Spleen (tissue), 11 donors: Measurements from ENCODE around the gene ATXN1. TPM values are rescaled to one million over a fixed set of nuclear protein-coding genes. Genes with fewer than 3 reads are reported as not detected.

Experiments
- DNase-seq: peaks from one replicate; pipeline ENCODE4 v3.0.0-alpha.2; 2020
- H3K27ac ChIP-seq, 8 donors: fragments of 200-600 bp; sonication (generic) in 7 of 8; 1 replicate in 4 of 8; 2 replicates in 4 of 8; pipeline versions ENCODE4 v1.5.0 to v1.8.0; 2016 to 2021; ENCODE audit warnings: inconsistent platforms in 4 of 8, mild to moderate bottlenecking in 4 of 8, moderate library complexity in 1 of 8
- H3K27me3 ChIP-seq, 7 donors: fragments of 200-600 bp; sonication (generic) in 6 of 7; replicated peaks in 1 of 7; 1 replicate in 4 of 7; 2 replicates in 3 of 7; pipeline versions ENCODE4 v1.5.0 to v1.8.0; 2016 to 2021; ENCODE audit warnings: inconsistent platforms in 3 of 7, mild to moderate bottlenecking in 1 of 7
- H3K36me3 ChIP-seq, 6 donors: fragments of 200-600 bp; sonication (generic) in 5 of 6; 1 replicate in 4 of 6; 2 replicates in 2 of 6; pipeline versions ENCODE4 v1.5.0 to v1.8.0; 2016 to 2021; ENCODE audit warnings: inconsistent platforms in 2 of 6
- H3K4me1 ChIP-seq, 6 donors: fragments of 200-600 bp; sonication (generic) in 5 of 6; 1 replicate in 3 of 6; 2 replicates in 3 of 6; pipeline versions ENCODE4 v1.5.0 to v1.8.0; 2016 to 2021; ENCODE audit warnings: inconsistent platforms in 3 of 6
- H3K4me3 ChIP-seq, 8 donors: fragments of 200-600 bp; sonication (generic) in 7 of 8; 1 replicate in 4 of 8; 2 replicates in 4 of 8; pipeline versions ENCODE4 v1.5.0 to v1.8.0; 2016 to 2021; ENCODE audit warnings: inconsistent platforms in 4 of 8, mild to moderate bottlenecking in 4 of 8, moderate library complexity in 2 of 8
- H3K9me3 ChIP-seq, 8 donors: fragments of 200-600 bp; sonication (generic) in 7 of 8; 1 replicate in 4 of 8; 2 replicates in 4 of 8; pipeline versions ENCODE4 v1.5.0 to v1.8.0; 2016 to 2021; ENCODE audit warnings: inconsistent platforms in 4 of 8
- CTCF ChIP-seq, 11 experiments: fragments of 200-600 bp in 7 of 11; fragments of 450-650 bp in 4 of 11; sonication (generic) in 4 of 11; IDR thresholded peaks in 8 of 11; conservative IDR thresholded peaks in 3 of 11; 1 replicate in 7 of 11; 2 replicates in 4 of 11; pipeline versions ENCODE4 v1.4.0 to v1.8.0; 2016 to 2021; ENCODE audit warnings: antibody characterized with exemption in 11 of 11, inconsistent platforms in 4 of 11, mild to moderate bottlenecking in 1 of 11
- POLR2A ChIP-seq, 3 donors: fragments of 450-650 bp; IDR thresholded peaks; one replicate each; pipeline ENCODE4 v1.5.1; 2017; ENCODE audit warnings: antibody characterized with exemption in 3 of 3, mild to moderate bottlenecking in 1 of 3
- POLR2AphosphoS5 ChIP-seq, 3 donors: sonication (generic); formaldehyde crosslinking; IDR thresholded peaks; one replicate each; pipeline ENCODE4 v1.5.1; 2017; ENCODE audit warnings: antibody characterized with exemption in 3 of 3
- WGBS, 5 donors: extraction: QIAGEN DNeasy Blood & Tissue Kit in 3 of 5; methylation state at CpG; one replicate each; pipeline versions ENCODE4 v1.1.5 to v1.1.7; 2013 to 2018; 5-methylcytosine and 5-hydroxymethylcytosine counted together
- intact Hi-C: fragments of 100-400 bp; cut with DNase I; formaldehyde crosslinking; loops from one replicate; pipeline ENCODE4 v1.15.0; 2023; ENCODE audit warnings: low total_unique reads
- polyA plus RNA-seq, 3 donors: library from polyadenylated mRNA; stranded (reverse); fragments of 200-250 nt; gene quantifications; one replicate each; pipeline ENCODE4 v1.2.1, GENCODE V29; 2013
- total RNA-seq, 7 donors: library from RNA; depleted of rRNA in 3 of 7; stranded (reverse); fragments of >200 nt in 3 of 7; fragmentation: NEBNext Ultra II Directional in 4 of 7; extraction: Animal tissue kit (Norgen Biotek cat#: 25700) in 4 of 7; gene quantifications; one replicate each; pipeline versions ENCODE4 v1.1.0 to v1.2.1, GENCODE V29; 2016 to 2021
- donor health status: healthy with polysubstance abuse.
- donor health status: DM: no; HTN: no; CAD: no; lungs with moderate emphysema.
- donor health status: DM: no; HTN: no; CAD: no.
- donor health status: Bipolar disorder and iron deficiency.
- donor health status: healthy.
- donor health status: DM: no; HTN: no; CAD: no.
- donor health status: DM: yes; HTN: yes; CAD: no.

ATXN1 gene
- total and polyA plus RNA-seq, 10 donors = 3.5 to 123 (median 73.9) TPM

DNA sequence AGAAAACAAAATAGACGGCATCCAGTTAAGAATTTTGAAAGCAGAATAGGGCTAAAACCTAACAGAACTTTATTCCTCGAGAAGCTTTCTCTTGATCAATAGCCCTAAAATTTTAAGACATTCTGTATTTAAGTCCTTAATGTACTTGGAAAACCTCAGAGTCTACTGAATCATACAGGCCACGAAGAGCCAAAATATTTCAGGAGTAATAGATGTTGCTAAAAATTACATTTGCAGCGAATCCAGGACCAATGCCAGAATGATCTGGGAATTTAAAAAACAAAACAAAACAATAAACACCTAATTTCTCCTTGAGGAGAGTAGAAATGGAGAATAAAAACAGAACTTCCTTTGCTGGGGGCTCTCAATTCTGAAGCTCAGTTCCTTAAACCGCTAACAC, 23.3 kb downstream of the ATXN1 start:
- Histone ChIP-seq H3K27ac (peak overlapping the region in 5 of 8 donors; percentile 24 to 52 (median 43)), H3K4me3 (no peak overlapping the region), H3K27me3 (no peaks in the 10 kb centered on the region), H3K9me3 (no peaks in the 10 kb centered on the region), H3K36me3 (peaks cover 0 to 49% (median 5%) of the 10 kb centered on the region in 6 donors), H3K4me1 (peaks cover 18 to 91% (median 42%) of the 10 kb centered on the region in 6 donors)
- WGBS, 5 donors = 84 to 92% (median 85%) methylated on average over 5 of the region's 5 CpGs
- DNase-seq = no peak
- intact Hi-C loops = no loop called here
- TF ChIP-seq POLR2AphosphoS5 (IDR thresholded peaks at IDR 0.05) = no peak
- TF ChIP-seq POLR2A (IDR thresholded peaks at IDR 0.05) = no peak
- no peak for TF ChIP-seq CTCF (IDR thresholded peaks at IDR 0.05 in 8 of 11, conservative IDR thresholded peaks at IDR 0.05 in 3 of 11)

- DNase-seq = no peak
- Histone ChIP-seq H3K27ac (peak overlapping the region in 5 of 8 donors; percentile 24 to 52 (median 43)), H3K27me3 (no peaks in the 10 kb centered on the region), H3K4me1 (peaks cover 18 to 91% (median 40%) of the 10 kb centered on the region in 6 donors), H3K36me3 (peaks cover 0 to 42% (median 5%) of the 10 kb centered on the region in 6 donors), H3K9me3 (no peaks in the 10 kb centered on the region), H3K4me3 (no peak overlapping the region)
- 47 to 64% (median 54%) methylated on average over 5 of the region's 5 CpGs for WGBS, 5 donors
- intact Hi-C loops = no loop called here
- TF ChIP-seq POLR2A (IDR thresholded peaks at IDR 0.05) (no peak), CTCF (IDR thresholded peaks at IDR 0.05 in 8 of 11, conservative IDR thresholded peaks at IDR 0.05 in 3 of 11) (no peak), POLR2AphosphoS5 (IDR thresholded peaks at IDR 0.05) (no peak)
These were observed 24.1 kb downstream of the ATXN1 start for GRCh38 chr6:16736856-16737775.

GRCh38 chr6:16735014-16735413, 26.2 kb downstream of the ATXN1 start:
- WGBS, 5 donors = 87 to 94% (median 89%) methylated on average over 2 of the region's 2 CpGs
- Histone ChIP-seq H3K4me3 (no peak overlapping the region), H3K4me1 (peaks cover 20 to 91% (median 41%) of the 10 kb centered on the region in 6 donors)

More at GRCh38 chr6:16735014-16735413, 26.2 kb downstream of the ATXN1 start:
- no peaks in the 10 kb centered on the region for H3K9me3 ChIP-seq
- no peak overlapping the region for H3K27ac ChIP-seq
- no peaks in the 10 kb centered on the region for H3K27me3 ChIP-seq
- intact Hi-C loops = no loop called here
- DNase-seq = no peak
- peaks cover 0 to 34% (median 5%) of the 10 kb centered on the region in 6 donors for H3K36me3 ChIP-seq
- no peak for TF ChIP-seq CTCF (IDR thresholded peaks at IDR 0.05 in 8 of 11, conservative IDR thresholded peaks at IDR 0.05 in 3 of 11)
- TF ChIP-seq POLR2AphosphoS5 (IDR thresholded peaks at IDR 0.05) = no peak
- no peak for TF ChIP-seq POLR2A (IDR thresholded peaks at IDR 0.05)
